Stomach (tissue), 4 donors: Measurements from ENCODE around the gene COG6.

ENCODE experiments used
- POLR2AphosphoS5 ChIP-seq, 3 donors: sonication (generic); formaldehyde crosslinking; IDR thresholded peaks; one replicate each; pipeline ENCODE4 v1.6.1; 2016; ENCODE audit warnings: antibody characterized with exemption in 3 of 3
- TF ChIP-seq, protein P1 (sequence below), 7 experiments: fragments of 450-650 bp in 4 of 7; fragments of 200-600 bp in 3 of 7; sonication (generic) in 3 of 7; IDR thresholded peaks; one replicate each; pipeline ENCODE4 v1.5.1; 2016 to 2019; ENCODE audit warnings: antibody characterized with exemption in 7 of 7, control low read depth in 2 of 7, mild to moderate bottlenecking in 1 of 7

- TF ChIP-seq, protein P1, sequence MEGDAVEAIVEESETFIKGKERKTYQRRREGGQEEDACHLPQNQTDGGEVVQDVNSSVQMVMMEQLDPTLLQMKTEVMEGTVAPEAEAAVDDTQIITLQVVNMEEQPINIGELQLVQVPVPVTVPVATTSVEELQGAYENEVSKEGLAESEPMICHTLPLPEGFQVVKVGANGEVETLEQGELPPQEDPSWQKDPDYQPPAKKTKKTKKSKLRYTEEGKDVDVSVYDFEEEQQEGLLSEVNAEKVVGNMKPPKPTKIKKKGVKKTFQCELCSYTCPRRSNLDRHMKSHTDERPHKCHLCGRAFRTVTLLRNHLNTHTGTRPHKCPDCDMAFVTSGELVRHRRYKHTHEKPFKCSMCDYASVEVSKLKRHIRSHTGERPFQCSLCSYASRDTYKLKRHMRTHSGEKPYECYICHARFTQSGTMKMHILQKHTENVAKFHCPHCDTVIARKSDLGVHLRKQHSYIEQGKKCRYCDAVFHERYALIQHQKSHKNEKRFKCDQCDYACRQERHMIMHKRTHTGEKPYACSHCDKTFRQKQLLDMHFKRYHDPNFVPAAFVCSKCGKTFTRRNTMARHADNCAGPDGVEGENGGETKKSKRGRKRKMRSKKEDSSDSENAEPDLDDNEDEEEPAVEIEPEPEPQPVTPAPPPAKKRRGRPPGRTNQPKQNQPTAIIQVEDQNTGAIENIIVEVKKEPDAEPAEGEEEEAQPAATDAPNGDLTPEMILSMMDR (IDR thresholded peaks at IDR 0.05): no peak
- TF ChIP-seq POLR2AphosphoS5 (IDR thresholded peaks at IDR 0.05): no peak
Measured at GRCh38 chr13:39773833-39774232, 118.4 kb downstream of the COG6 start.
